GM12878 (cell line): ENCODE data around the gene CCNT2. TPM values are rescaled to one million over a fixed set of nuclear protein-coding genes. Genes with fewer than 3 reads are reported as not detected.

Experiments used
- ATAC-seq: fragments of 200-7000 bp; cut with Tn5 transposase; 3 replicates; pipeline ENCODE4 v1.9.1; 2020; ENCODE audit warnings: mild to moderate bottlenecking, moderate library complexity
- BruUV-seq: library from RNA; stranded (reverse); fragments of 400-500 nt; replicated peaks from 2 replicates; lab custom pipeline; 2021; lab: Mats Ljungman, UMichigan
- CTCF ChIA-PET: fragments of 300-600 bp; sonication (Branson Sonifier 250); formaldehyde crosslinking; extraction: SDS; loops from one replicate; lab custom pipeline; 2021; ENCODE audit warnings: inconsistent platforms; lab: Yijun Ruan, JAX
- POLR2A ChIA-PET: fragments of 350-600 bp; formaldehyde crosslinking; extraction: SDS; loops from one replicate; lab custom pipeline; 2021; ENCODE audit warnings: inconsistent platforms; lab: Charles Lee
- RAD21 ChIA-PET: fragments of 300-600 bp; sonication (Branson Sonifier 250); formaldehyde crosslinking; loops from one replicate; lab custom pipeline; 2023; ENCODE audit warnings: antibody characterized with exemption; ENCODE audit not compliant: unreplicated experiment; lab: Charles Lee
- SMC1A ChIA-PET: fragments of 300-600 bp; sonication (Branson Sonifier 250); formaldehyde crosslinking; loops from one replicate; lab custom pipeline; 2023; ENCODE audit not compliant: unreplicated experiment, uncharacterized antibody; lab: Charles Lee
- DNase-seq: peaks from one replicate; pipeline ENCODE4 v3.0.0-alpha.2; 2011; ENCODE audit warnings: low read depth, low spot score
- FAIRE-seq: peaks from 3 replicates; lab custom pipeline; 2011; peaks lifted over from hg19 to GRCh38; lab: Jason Lieb, UNC
- H2AFZ ChIP-seq: 2 replicates; pipeline ENCODE4 v1.6.0; 2011; ENCODE audit warnings: low read depth, low read length, control low read depth; ENCODE audit not compliant: control insufficient read depth
- H3K27ac ChIP-seq: 2 replicates; pipeline ENCODE4 v1.5.1; 2011; ENCODE audit warnings: control low read depth; ENCODE audit not compliant: control insufficient read depth, insufficient read depth
- H3K27me3 ChIP-seq, 2 experiments: replicated peaks in 1 of 2; 2 replicates each; pipeline versions ENCODE4 v1.6.0 to v1.6.1; 2011; ENCODE audit warnings: low read length in 1 of 2; ENCODE audit not compliant: control insufficient read depth in 2 of 2, insufficient read depth in 2 of 2
- H3K36me3 ChIP-seq, 2 experiments: 2 replicates each; pipeline ENCODE4 v1.5.1; 2011; ENCODE audit warnings: low read length in 1 of 2; ENCODE audit not compliant: control insufficient read depth in 2 of 2, insufficient read depth in 2 of 2
- H3K4me1 ChIP-seq: 2 replicates; pipeline ENCODE4 v1.6.1; 2011; ENCODE audit warnings: mild to moderate bottlenecking, low read length, moderate library complexity, mixed read lengths; ENCODE audit not compliant: control insufficient read depth, insufficient read depth
- H3K4me2 ChIP-seq: 2 replicates; pipeline ENCODE4 v1.6.0; 2011; ENCODE audit warnings: control low read depth; ENCODE audit not compliant: control insufficient read depth, insufficient read depth
- H3K4me3 ChIP-seq: fragments of 200-600 bp; sonication (generic); 2 replicates; pipeline ENCODE4 v1.5.1; 2016
- H3K79me2 ChIP-seq: 2 replicates; pipeline ENCODE4 v1.6.0; 2011; ENCODE audit warnings: low read length; ENCODE audit not compliant: control insufficient read depth, insufficient read depth
- H3K9ac ChIP-seq: 2 replicates; pipeline ENCODE4 v1.8.0; 2011; ENCODE audit warnings: low read length, control low read depth, mixed read lengths; ENCODE audit not compliant: control insufficient read depth, insufficient read depth
- H3K9me3 ChIP-seq: replicated peaks from 3 replicates; pipeline ENCODE4 v1.5.1; 2011; ENCODE audit warnings: mild to moderate bottlenecking, low read length; ENCODE audit not compliant: control insufficient read depth, insufficient read depth
- H4K20me1 ChIP-seq: 2 replicates; pipeline ENCODE4 v1.6.0; 2011; ENCODE audit not compliant: control insufficient read depth, insufficient read depth
- BACH1 ChIP-seq: fragments of 450-650 bp; IDR thresholded peaks from 2 replicates; pipeline ENCODE4 v1.6.1; 2017; ENCODE audit warnings: mild to moderate bottlenecking, borderline replicate concordance
- BCL11A ChIP-seq: IDR thresholded peaks from 2 replicates; pipeline ENCODE4 v1.6.1; 2011; ENCODE audit warnings: low read depth, low read length
- CHD4 ChIP-seq: fragments of 200-600 bp; sonication (generic); IDR thresholded peaks from 2 replicates; pipeline ENCODE4 v1.6.1; 2016; ENCODE audit warnings: mild to moderate bottlenecking
- EGR1 ChIP-seq, 2 experiments: IDR thresholded peaks; 1 replicate in 1 of 2; 2 replicates in 1 of 2; pipeline ENCODE4 v1.6.1; 2011 to 2012; ENCODE audit warnings: low read depth in 2 of 2, low read length in 2 of 2, borderline replicate concordance in 1 of 2, mild to moderate bottlenecking in 1 of 2, moderate library complexity in 1 of 2
- FOXK2 ChIP-seq: fragments of 450-650 bp; IDR thresholded peaks from 2 replicates; pipeline ENCODE4 v1.6.1; 2017; ENCODE audit warnings: mild to moderate bottlenecking, moderate library complexity
- HDAC6 ChIP-seq: fragments of 200-600 bp; sonication (generic); IDR thresholded peaks from one replicate; pipeline ENCODE4 v1.8.0; 2017; ENCODE audit warnings: antibody characterized with exemption; ENCODE audit not compliant: unreplicated experiment
- KAT2A ChIP-seq: conservative IDR thresholded peaks from 2 replicates; pipeline ENCODE4 v1.6.1; 2011; ENCODE audit warnings: low read depth, low read length; ENCODE audit not compliant: control insufficient read depth
- KDM1A ChIP-seq: fragments of 200-600 bp; sonication (generic); IDR thresholded peaks from 2 replicates; pipeline ENCODE4 v1.6.1; 2016; ENCODE audit warnings: borderline replicate concordance
- MXI1 ChIP-seq: fragments of 150-350 bp; IDR thresholded peaks from 2 replicates; pipeline ENCODE4 v1.6.1; 2011; ENCODE audit warnings: low read depth, mild to moderate bottlenecking, inconsistent platforms, low read length, improper control_type of control experiment
- RAD51 ChIP-seq: fragments of 450-650 bp; IDR thresholded peaks from 2 replicates; pipeline ENCODE4 v1.6.1; 2016; ENCODE audit warnings: moderate library complexity, mild to moderate bottlenecking, inconsistent platforms
- RFX5 ChIP-seq: IDR thresholded peaks from 2 replicates; pipeline ENCODE4 v1.6.1; 2011; ENCODE audit warnings: low read depth, low read length, improper control_type of control experiment
- SMAD1 ChIP-seq: fragments of 450-650 bp; IDR thresholded peaks from 2 replicates; pipeline ENCODE4 v1.6.1; 2018; ENCODE audit warnings: mild to moderate bottlenecking, low read depth; ENCODE audit not compliant: partially characterized antibody
- SRF ChIP-seq, 2 experiments: IDR thresholded peaks; 2 replicates each; pipeline ENCODE4 v1.6.1; 2011; ENCODE audit warnings: low read depth in 2 of 2, low read length in 2 of 2, mild to moderate bottlenecking in 1 of 2, moderate library complexity in 1 of 2
- TCF3 ChIP-seq: IDR thresholded peaks from 2 replicates; pipeline ENCODE4 v1.6.1; 2012; ENCODE audit warnings: low read depth, mild to moderate bottlenecking, low read length, borderline replicate concordance; ENCODE audit not compliant: insufficient read depth
- YBX1 ChIP-seq: fragments of 450-650 bp; IDR thresholded peaks from 2 replicates; pipeline ENCODE4 v1.6.1; 2016; ENCODE audit warnings: antibody characterized with exemption
- ZNF207 ChIP-seq: fragments of 450-650 bp; IDR thresholded peaks from 2 replicates; pipeline ENCODE4 v1.6.1; 2014; ENCODE audit warnings: antibody characterized with exemption, mild to moderate bottlenecking, borderline replicate concordance
- ZSCAN29 ChIP-seq: fragments of 450-650 bp; IDR thresholded peaks from 2 replicates; pipeline ENCODE4 v1.6.1; 2017; ENCODE audit warnings: mild to moderate bottlenecking, moderate library complexity
- ZZZ3 ChIP-seq: IDR thresholded peaks from 2 replicates; pipeline ENCODE4 v1.6.1; 2011; ENCODE audit warnings: low read depth; ENCODE audit not compliant: control insufficient read depth, insufficient read length
- WGBS: methylation state at CpG from one replicate; pipeline ENCODE4 v1.1.6; 2016; ENCODE audit warnings: low lambda C conversion rate; ENCODE audit not compliant: insufficient replicate concordance, insufficient coverage; ENCODE audit errors: missing lambda C conversion rate; 5-methylcytosine and 5-hydroxymethylcytosine counted together
- in situ Hi-C: fragments of 300-500 bp; cut with MboI; formaldehyde crosslinking; loops from 9 replicates; pipeline ENCODE4 v1.14.3; 2018; ENCODE audit warnings: mixed read lengths
- intact Hi-C: fragments of 100-400 bp; cut with micrococcal nuclease; formaldehyde crosslinking; loops from one replicate; pipeline ENCODE4 v1.14.2; 2022; ENCODE audit not compliant: unreplicated experiment
- polyA plus RNA-seq, 11 experiments: library from polyadenylated mRNA; depleted of rRNA in 4 of 11; unstranded in 6 of 11; stranded (reverse) in 5 of 11; fragments of >200 nt; fragmentation: Nextera tagmentation in 4 of 11; fragmentation: Illumina TruSeq in 1 of 11; extraction: Ambion mirVana in 4 of 11; extraction: Trizol in 1 of 11; gene quantifications; 1 replicate in 1 of 11; 2 replicates in 10 of 11; pipeline versions ENCODE4 v1.2.1 to v1.2.3, GENCODE V29; 2011 to 2016; ENCODE audit warnings: inconsistent platforms in 2 of 11, missing spikeins in 2 of 11, low read depth in 1 of 11
- total RNA-seq, 4 experiments: library from RNA; depleted of rRNA in 3 of 4; stranded (reverse); fragments of >200 nt in 3 of 4; fragmentation: Illumina TruSeq in 1 of 4; extraction: Trizol in 1 of 4; gene quantifications; 2 replicates each; pipeline versions ENCODE4 v1.2.1 to v1.2.3, GENCODE V29; 2013 to 2021
- TF ChIP-seq, protein P1 (sequence below): fragments of 450-650 bp; formaldehyde crosslinking; IDR thresholded peaks from 2 replicates; pipeline ENCODE4 v1.4.0; 2020; ENCODE audit warnings: mild to moderate bottlenecking, moderate library complexity

Gene CCNT2
- total and polyA plus RNA-seq, 10 of the 15 experiments (the other 5 are each of a cell fraction or from before 2014, with no cell fraction given): 6.0 to 25.6 (median 20.0) TPM

DNA sequence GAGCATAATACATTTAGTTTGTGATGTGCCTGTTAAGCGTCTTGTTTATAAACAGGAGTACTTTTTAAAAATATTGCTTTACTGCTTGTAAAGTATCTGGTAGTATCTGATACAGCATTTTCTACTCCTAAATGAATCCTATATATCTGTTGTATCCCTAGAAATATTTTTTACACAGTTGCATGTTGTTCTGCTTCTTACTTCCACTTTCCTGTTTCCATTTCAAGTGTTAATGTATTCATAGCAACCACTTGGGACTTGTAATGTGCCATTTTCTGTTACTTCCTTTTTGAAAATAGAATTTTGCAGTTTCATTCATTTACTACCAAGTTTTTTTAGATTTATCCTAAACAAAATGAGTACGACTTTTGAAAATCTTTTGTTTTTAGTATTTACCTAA is 24.9 kb downstream of the CCNT2 start (continued):
- no peak for TF ChIP-seq HDAC6
- no peak for TF ChIP-seq CHD4
- TF ChIP-seq EGR1 (IDR thresholded peaks at IDR 0.05; ENCODE audit: borderline replicate concordance in 1 of 2, low read depth in 2 of 2, low read length in 2 of 2): no peak
- no peak for TF ChIP-seq RAD51
- no peak for TF ChIP-seq SMAD1
- no peak for TF ChIP-seq TCF3
- TF ChIP-seq FOXK2: no peak
- TF ChIP-seq BCL11A: no peak

DNA sequence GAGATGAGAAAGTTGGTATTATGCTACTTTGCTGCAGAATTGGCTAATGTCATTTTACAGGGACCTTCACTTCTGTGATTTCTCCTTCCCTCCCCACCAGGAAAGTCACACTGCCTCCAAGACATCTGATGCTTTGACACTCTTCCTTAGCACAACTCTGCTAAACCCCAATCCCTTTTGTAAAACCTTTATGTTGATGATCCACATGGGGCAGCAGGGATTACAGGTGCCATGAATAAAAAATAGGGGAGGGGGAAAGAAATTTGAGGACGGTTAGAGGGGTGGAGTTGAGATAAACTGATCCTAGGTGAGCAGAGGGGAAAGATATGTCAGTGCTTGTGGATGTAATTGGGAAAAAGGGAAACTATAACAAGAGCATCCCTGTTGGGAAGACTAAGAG is 26.4 kb downstream of the CCNT2 start:
- WGBS: 69% methylated on average over 1 of the region's 1 CpG
- in situ Hi-C loops (no loop called here), intact Hi-C loops (no loop called here)
- TF ChIP-seq KAT2A (no peak), ZNF207 (no peak), RFX5 (no peak), BACH1 (no peak), KDM1A (no peak), YBX1 (no peak), ZSCAN29 (no peak), SRF (IDR thresholded peaks at IDR 0.05; ENCODE audit: low read depth in 2 of 2, low read length in 2 of 2) (no peak), ZZZ3 (no peak), MXI1 (no peak)
- TF ChIP-seq, protein P1, sequence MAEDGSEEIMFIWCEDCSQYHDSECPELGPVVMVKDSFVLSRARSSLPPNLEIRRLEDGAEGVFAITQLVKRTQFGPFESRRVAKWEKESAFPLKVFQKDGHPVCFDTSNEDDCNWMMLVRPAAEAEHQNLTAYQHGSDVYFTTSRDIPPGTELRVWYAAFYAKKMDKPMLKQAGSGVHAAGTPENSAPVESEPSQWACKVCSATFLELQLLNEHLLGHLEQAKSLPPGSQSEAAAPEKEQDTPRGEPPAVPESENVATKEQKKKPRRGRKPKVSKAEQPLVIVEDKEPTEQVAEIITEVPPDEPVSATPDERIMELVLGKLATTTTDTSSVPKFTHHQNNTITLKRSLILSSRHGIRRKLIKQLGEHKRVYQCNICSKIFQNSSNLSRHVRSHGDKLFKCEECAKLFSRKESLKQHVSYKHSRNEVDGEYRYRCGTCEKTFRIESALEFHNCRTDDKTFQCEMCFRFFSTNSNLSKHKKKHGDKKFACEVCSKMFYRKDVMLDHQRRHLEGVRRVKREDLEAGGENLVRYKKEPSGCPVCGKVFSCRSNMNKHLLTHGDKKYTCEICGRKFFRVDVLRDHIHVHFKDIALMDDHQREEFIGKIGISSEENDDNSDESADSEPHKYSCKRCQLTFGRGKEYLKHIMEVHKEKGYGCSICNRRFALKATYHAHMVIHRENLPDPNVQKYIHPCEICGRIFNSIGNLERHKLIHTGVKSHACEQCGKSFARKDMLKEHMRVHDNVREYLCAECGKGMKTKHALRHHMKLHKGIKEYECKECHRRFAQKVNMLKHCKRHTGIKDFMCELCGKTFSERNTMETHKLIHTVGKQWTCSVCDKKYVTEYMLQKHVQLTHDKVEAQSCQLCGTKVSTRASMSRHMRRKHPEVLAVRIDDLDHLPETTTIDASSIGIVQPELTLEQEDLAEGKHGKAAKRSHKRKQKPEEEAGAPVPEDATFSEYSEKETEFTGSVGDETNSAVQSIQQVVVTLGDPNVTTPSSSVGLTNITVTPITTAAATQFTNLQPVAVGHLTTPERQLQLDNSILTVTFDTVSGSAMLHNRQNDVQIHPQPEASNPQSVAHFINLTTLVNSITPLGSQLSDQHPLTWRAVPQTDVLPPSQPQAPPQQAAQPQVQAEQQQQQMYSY (CRISPR knock-in tag): no peak
- ATAC-seq: no peak
- POLR2A ChIA-PET: no interaction called here
- no peak overlapping the region for H3K4me2 ChIP-seq
- H3K9ac ChIP-seq: no peak overlapping the region
- RAD21 ChIA-PET: no interaction called here
- H3K9me3 ChIP-seq: no peaks in the 10 kb centered on the region
- SMC1A ChIA-PET: interaction anchor here (1.0 to 1.5 kb wide), 2 partner anchors 28 to 44 kb away, joined by 4 to 5 read pairs; no protein-coding TSS in a partner anchor
- BruUV-seq: no TSS peak
- peaks cover 13 to 32% of the 10 kb centered on the region in 2 experiments for H3K36me3 ChIP-seq
- peaks cover 1% of the 10 kb centered on the region for H3K79me2 ChIP-seq
- H4K20me1 ChIP-seq: no peaks in the 10 kb centered on the region
- H3K27ac ChIP-seq: no peak overlapping the region
- no peak overlapping the region for H2AFZ ChIP-seq
- CTCF ChIA-PET: no interaction called here
- FAIRE-seq: no peak
- no peak overlapping the region for H3K4me3 ChIP-seq
- no peak for DNase-seq
- H3K4me1 ChIP-seq: peaks cover 14% of the 10 kb centered on the region
- H3K27me3 ChIP-seq: no peaks in the 10 kb centered on the region
